Activated CD4-positive, alpha-beta T cell treated with anti-CD3 and anti-CD28 coated beads for 36 hours (primary cell): ENCODE data around the gene ANKRD44. TPM values are rescaled to one million over a fixed set of nuclear protein-coding genes. Genes with fewer than 3 reads are reported as not detected.

Source experiments
- ATAC-seq: fragments of 200-7000 bp; cut with Tn5 transposase; one replicate; pipeline ENCODE4 v1.10.0; 2021; ENCODE audit warnings: mild to moderate bottlenecking, moderate library complexity
- CTCF ChIA-PET: fragments of 350-600 bp; sonication (Branson Sonifier 250); formaldehyde crosslinking; loops from one replicate; lab custom pipeline; 2021; ENCODE audit warnings: antibody characterized with exemption; lab: Charles Lee
- POLR2A ChIA-PET: fragments of 350-600 bp; sonication (Branson Sonifier 250); formaldehyde crosslinking; loops from one replicate; lab custom pipeline; 2021; ENCODE audit warnings: antibody characterized with exemption, inconsistent platforms; lab: Charles Lee
- DNase-seq: peaks from one replicate; pipeline ENCODE4 v3.0.0-alpha.2; 2020
- H3K27ac Mint-ChIP-seq: one replicate; pipeline ENCODE4 v1.8.0; 2021; ENCODE audit warnings: mixed read lengths
- H3K27me3 Mint-ChIP-seq: one replicate; pipeline ENCODE4 v1.8.0; 2021; ENCODE audit warnings: mixed read lengths
- H3K36me3 Mint-ChIP-seq: one replicate; pipeline ENCODE4 v1.8.0; 2021; ENCODE audit warnings: low read depth, mixed read lengths
- H3K4me1 Mint-ChIP-seq: one replicate; pipeline ENCODE4 v1.8.0; 2021; ENCODE audit warnings: mixed read lengths
- H3K4me3 Mint-ChIP-seq: one replicate; pipeline ENCODE4 v1.8.0; 2021; ENCODE audit warnings: mild to moderate bottlenecking, moderate library complexity, mixed read lengths
- H3K9me3 Mint-ChIP-seq: one replicate; pipeline ENCODE4 v1.8.0; 2021; ENCODE audit warnings: low read depth, mixed read lengths
- intact Hi-C, 2 experiments: fragments of 100-400 bp; cut with DNase I in 1 of 2; cut with micrococcal nuclease in 1 of 2; formaldehyde crosslinking; loops; one replicate each; pipeline versions ENCODE4 v1.14.2 to v1.15.1; 2022 to 2024; cut with DNase I, micrococcal nuclease
- total RNA-seq, 2 experiments: library from RNA; stranded (reverse); gene quantifications; one replicate each; pipeline ENCODE4 v1.2.3, GENCODE V29; 2021

Gene ANKRD44
- total RNA-seq, 2 experiments from 2014 or later = 122 to 181 TPM

DNA sequence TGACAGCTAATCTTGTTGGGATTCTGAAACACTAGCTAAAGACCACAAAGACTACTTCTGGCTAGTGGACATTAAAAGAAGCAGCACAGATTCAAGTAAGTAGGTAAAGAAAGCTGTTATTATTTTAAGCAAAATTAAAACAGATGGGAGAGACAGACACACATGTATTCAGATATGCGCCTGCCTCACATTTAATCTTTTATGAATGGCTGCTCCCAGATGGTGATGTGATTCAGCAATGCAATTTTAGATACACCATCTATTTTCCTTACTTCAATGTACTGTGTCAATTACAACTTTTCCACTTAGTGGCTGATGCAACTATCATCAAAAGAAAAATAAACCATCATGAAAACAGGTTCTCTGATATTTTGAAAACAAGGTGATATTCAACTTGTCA is 251.1 kb downstream of the ANKRD44 start:
- H3K4me3 Mint-ChIP-seq = no peak overlapping the region
- peaks cover 77% of the 10 kb centered on the region for H3K36me3 Mint-ChIP-seq
- intact Hi-C loops = no loop called here
- H3K9me3 Mint-ChIP-seq = peaks cover 18% of the 10 kb centered on the region
- ATAC-seq = no peak
- POLR2A ChIA-PET = no interaction called here
- H3K27ac Mint-ChIP-seq = peak overlapping the region; percentile 13
- CTCF ChIA-PET = interaction anchor here (0.5 to 1.1 kb wide), 4 partner anchors 9 to 213 kb away, joined by 3 read pairs; no protein-coding TSS in a partner anchor
- no peaks in the 10 kb centered on the region for H3K27me3 Mint-ChIP-seq
- H3K4me1 Mint-ChIP-seq = peaks cover 22% of the 10 kb centered on the region
- no peak for DNase-seq

DNA sequence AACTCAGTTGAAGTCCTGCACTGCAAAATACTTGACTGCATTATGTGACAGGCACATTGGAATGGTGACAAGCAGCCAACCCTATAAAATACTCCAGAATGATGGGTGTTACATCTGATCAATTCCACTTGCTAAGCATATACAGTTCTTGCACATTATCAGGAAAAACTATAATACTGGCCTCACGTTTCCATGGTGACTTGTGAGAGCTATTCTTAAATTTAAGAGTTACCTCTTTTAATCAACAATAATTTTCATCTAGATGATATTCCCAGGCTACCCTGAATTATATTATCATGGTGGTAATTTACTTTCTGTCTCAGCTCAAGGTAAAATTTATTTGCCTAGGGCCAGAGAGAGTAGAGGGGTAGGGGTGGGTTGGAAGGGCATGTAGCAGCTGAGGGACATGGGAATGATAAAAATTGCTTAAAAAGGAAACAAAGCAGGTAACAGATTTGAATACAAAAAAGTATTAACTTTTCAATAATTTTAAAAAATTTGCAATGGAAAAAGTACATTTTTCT is 251.7 kb downstream of the ANKRD44 start:
- H3K4me1 Mint-ChIP-seq = peaks cover 21% of the 10 kb centered on the region
- intact Hi-C loops = no loop called here
- H3K27me3 Mint-ChIP-seq = no peaks in the 10 kb centered on the region
- H3K9me3 Mint-ChIP-seq = peaks cover 17% of the 10 kb centered on the region
- H3K4me3 Mint-ChIP-seq = no peak overlapping the region
- H3K36me3 Mint-ChIP-seq = peaks cover 76% of the 10 kb centered on the region
- ChIA-PET POLR2A (no interaction called here), CTCF (interaction anchor here (0.5 to 1.1 kb wide), 4 partner anchors 8 to 212 kb away, joined by 3 read pairs; no protein-coding TSS in a partner anchor)
- no peak overlapping the region for H3K27ac Mint-ChIP-seq
- DNase-seq (no peak), ATAC-seq (no peak)

DNA sequence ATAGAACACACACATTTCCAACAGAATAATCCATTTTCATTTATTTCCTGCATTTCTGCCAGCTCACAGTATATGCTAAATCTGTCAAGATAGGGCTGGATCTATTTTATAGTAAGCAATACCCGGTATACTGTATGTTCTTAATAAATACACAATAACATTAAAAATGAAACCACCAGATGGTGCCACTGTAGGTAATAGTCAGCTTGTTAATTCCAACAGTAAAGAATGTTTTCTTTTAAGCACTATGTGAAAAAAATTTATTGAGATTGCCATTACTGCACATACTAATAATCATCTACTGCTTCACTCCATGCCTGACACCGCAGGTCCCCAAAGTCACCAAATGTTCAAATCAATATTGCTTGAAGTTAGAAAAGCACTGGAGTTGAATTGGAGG is 252.6 kb downstream of the ANKRD44 start:
- Mint-ChIP-seq H3K4me1 (peaks cover 20% of the 10 kb centered on the region), H3K27me3 (no peaks in the 10 kb centered on the region), H3K27ac (no peak overlapping the region), H3K36me3 (peaks cover 70% of the 10 kb centered on the region), H3K4me3 (no peak overlapping the region), H3K9me3 (peaks cover 15% of the 10 kb centered on the region)
- POLR2A ChIA-PET = interaction anchor here (0.6 kb wide), 1 partner anchor 127 kb away, joined by 3 read pairs; no protein-coding TSS in a partner anchor
- CTCF ChIA-PET = no interaction called here
- ATAC-seq (no peak), DNase-seq (no peak)
- intact Hi-C loops = no loop called here

DNA sequence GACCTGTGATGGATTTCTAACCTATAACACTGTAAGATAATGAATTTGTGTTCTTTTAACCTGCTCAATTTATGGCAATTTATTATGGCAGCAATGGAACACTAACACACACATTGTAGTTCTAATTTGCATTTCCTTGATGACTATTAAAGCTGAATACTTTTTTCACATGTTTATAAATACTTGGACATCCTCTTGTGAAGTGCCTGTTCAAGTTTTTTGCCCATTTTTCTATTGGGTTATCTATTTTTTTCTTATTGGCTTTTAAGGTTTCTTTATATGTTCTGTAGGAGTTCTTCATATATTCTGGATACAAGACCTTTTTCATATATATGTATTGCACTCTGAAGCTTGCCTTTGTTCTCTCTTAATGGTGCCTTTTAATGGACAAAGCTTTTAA is 255.5 kb downstream of the ANKRD44 start:
- intact Hi-C loops = no loop called here
- peaks cover 15% of the 10 kb centered on the region for H3K9me3 Mint-ChIP-seq
- ChIA-PET POLR2A (interaction anchor here (0.5 kb wide), 1 partner anchor 191 kb away, joined by 4 read pairs; no protein-coding TSS in a partner anchor), CTCF (interaction anchor here (1.0 to 1.5 kb wide), 3 partner anchors 13 to 20 kb away, joined by 3 to 6 read pairs (median 3); no protein-coding TSS in a partner anchor)
- no peaks in the 10 kb centered on the region for H3K27me3 Mint-ChIP-seq
- peak overlapping the region; percentile 76 for H3K27ac Mint-ChIP-seq
- DNase-seq = no peak
- peaks cover 70% of the 10 kb centered on the region for H3K36me3 Mint-ChIP-seq
- no peak for ATAC-seq
- peaks cover 21% of the 10 kb centered on the region for H3K4me1 Mint-ChIP-seq
- no peak overlapping the region for H3K4me3 Mint-ChIP-seq

DNA sequence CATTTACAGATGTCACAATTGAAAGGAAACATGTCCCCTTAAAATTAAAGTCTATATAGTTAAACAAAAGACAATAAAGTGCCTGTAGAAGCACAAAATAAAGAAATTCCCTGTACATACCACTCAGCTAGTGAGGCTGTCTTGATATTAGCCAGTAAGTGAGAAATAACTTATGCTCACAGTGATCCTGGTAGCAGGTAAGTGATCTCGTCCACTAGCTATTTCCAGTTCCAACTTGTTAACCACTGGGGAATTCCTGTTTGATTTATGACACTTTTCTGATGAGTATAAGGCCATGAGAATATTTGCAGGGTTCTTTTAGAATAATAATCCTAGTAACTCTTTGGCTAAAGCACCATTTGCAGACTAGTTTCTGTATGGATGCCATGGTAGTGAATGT is 256.1 kb downstream of the ANKRD44 start:
- intact Hi-C loops = no loop called here
- Mint-ChIP-seq H3K27me3 (no peaks in the 10 kb centered on the region), H3K9me3 (peaks cover 15% of the 10 kb centered on the region), H3K4me1 (peaks cover 21% of the 10 kb centered on the region), H3K4me3 (no peak overlapping the region), H3K36me3 (peaks cover 70% of the 10 kb centered on the region), H3K27ac (peak overlapping the region; percentile 76)
- ChIA-PET POLR2A (no interaction called here), CTCF (interaction anchor here (1.0 to 1.5 kb wide), 4 partner anchors 9 to 21 kb away, joined by 3 to 6 read pairs (median 3); no protein-coding TSS in a partner anchor)
- ATAC-seq (peak; percentile 85), DNase-seq (no peak)

DNA sequence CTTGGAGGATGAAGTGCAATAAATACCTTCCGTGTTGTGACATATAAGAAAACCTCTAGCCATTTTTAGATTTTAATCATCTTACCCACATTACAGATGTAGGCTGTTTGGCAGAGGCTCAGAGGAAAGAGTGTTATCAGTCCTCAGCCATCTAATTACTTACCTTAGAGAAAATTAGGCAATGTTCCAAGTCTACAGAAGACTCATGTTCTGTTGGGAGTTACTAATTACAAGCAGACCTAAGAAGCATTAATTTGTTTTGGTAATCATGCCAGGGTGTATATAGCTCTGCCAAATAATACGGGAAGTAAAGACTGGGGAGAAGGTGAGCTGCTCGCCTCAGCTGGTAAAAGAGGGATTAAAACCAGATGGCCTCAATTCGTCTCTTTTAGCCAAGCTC is 258.2 kb downstream of the ANKRD44 start:
- Mint-ChIP-seq H3K27me3 (no peaks in the 10 kb centered on the region), H3K36me3 (peaks cover 74% of the 10 kb centered on the region), H3K4me1 (peaks cover 21% of the 10 kb centered on the region), H3K9me3 (peaks cover 13% of the 10 kb centered on the region), H3K4me3 (no peak overlapping the region), H3K27ac (no peak overlapping the region)
- intact Hi-C loops = no loop called here
- ChIA-PET CTCF (interaction anchor here (0.5 to 1.3 kb wide), 3 partner anchors 8 to 204 kb away, joined by 3 read pairs; no protein-coding TSS in a partner anchor), POLR2A (interaction anchor here (0.7 kb wide), 1 partner anchor 367 kb away, joined by 3 read pairs; no protein-coding TSS in a partner anchor)
- ATAC-seq = no peak
- no peak for DNase-seq

DNA sequence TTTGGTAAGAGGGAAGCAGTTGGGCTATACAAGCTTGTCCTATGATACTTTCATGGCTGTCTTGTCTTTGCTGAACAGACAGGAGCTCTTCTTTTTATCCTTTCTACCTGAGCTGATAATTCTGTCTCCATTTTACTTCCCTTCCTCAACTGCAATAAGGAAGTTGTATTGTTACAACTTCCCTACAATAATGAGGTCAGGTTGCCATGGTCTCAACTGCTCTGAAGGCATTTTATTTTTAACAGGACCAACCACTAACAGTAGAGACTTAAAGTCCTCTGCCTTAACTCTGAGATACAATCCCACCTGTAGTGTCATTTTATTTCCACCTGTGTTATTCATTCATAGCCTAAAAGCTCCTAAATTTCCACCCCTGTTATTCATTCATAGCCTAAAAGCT is 265.5 kb downstream of the ANKRD44 start:
- Mint-ChIP-seq H3K36me3 (peaks cover 34% of the 10 kb centered on the region), H3K27ac (peak overlapping the region; percentile 58), H3K27me3 (no peaks in the 10 kb centered on the region), H3K9me3 (no peaks in the 10 kb centered on the region), H3K4me3 (no peak overlapping the region), H3K4me1 (peaks cover 23% of the 10 kb centered on the region)
- POLR2A ChIA-PET = interaction anchor here (0.7 kb wide), 1 partner anchor 65 kb away, joined by 4 read pairs; no protein-coding TSS in a partner anchor
- intact Hi-C loops = no loop called here
- CTCF ChIA-PET = interaction anchor here (0.6 to 1.6 kb wide), 6 partner anchors 9 to 14 kb away, joined by 3 read pairs; no protein-coding TSS in a partner anchor
- ATAC-seq = no peak
- DNase-seq = no peak

DNA sequence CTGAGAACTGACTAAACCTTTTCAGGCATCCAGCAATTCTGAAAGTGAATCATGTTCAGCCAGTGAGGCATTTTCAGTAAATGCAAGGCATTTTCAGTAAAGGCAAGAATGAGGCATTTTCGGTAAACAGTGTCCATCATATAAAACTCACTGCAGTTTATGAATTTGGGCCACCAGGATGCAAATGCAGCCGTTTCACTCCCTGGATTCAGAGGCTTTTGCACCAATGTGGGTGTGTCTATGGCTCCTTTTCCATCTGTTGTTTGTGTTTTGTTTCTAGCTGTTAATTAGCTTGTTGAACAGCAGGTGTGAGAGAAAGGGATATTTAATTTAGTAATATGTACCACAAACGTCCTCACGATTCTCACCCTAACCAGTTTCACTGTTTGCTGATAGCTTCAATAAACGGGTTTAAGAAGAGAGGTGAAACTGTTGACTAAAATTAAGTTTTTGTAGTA is 267.8 kb downstream of the ANKRD44 start:
- ChIA-PET CTCF (interaction anchor here (0.9 to 1.3 kb wide), 5 partner anchors 29 to 101 kb away, joined by 3 to 4 read pairs (median 3); no protein-coding TSS in a partner anchor), POLR2A (interaction anchor here (0.6 kb wide), 1 partner anchor 478 kb away, joined by 3 read pairs; no protein-coding TSS in a partner anchor)
- peak overlapping the region; percentile 81 for H3K27ac Mint-ChIP-seq
- peaks cover 34% of the 10 kb centered on the region for H3K4me1 Mint-ChIP-seq
- no peaks in the 10 kb centered on the region for H3K9me3 Mint-ChIP-seq
- DNase-seq = peak; percentile 19
- no peak overlapping the region for H3K4me3 Mint-ChIP-seq
- H3K36me3 Mint-ChIP-seq = peaks cover 25% of the 10 kb centered on the region
- intact Hi-C loops = no loop called here
- no peaks in the 10 kb centered on the region for H3K27me3 Mint-ChIP-seq
- ATAC-seq = peak; percentile 64

DNA sequence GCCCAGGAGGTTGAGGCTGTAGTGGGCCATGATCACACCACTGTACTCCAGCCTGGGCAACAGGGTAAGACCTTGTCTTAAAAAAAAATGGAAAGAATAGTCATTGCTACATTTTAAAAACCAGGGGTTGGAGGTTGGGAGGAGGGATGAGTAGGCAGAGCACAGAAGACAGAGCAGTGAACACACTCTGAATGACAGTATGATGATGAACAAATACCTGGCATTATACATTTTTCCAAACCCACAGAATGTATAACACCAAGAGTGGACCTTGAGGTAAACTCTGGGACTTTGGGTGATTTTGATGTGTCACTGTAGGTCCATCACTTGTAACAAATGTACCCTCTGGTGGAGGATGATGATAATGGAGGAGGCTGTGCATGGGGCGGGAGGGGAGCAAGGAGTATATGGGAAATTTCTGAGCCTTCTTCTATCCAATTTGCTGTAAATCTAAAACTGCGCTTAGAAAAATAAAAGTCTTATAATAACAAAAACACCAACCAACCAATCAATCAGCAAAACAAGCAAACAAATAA is 272.6 kb downstream of the ANKRD44 start:
- no peaks in the 10 kb centered on the region for H3K9me3 Mint-ChIP-seq
- H3K27me3 Mint-ChIP-seq = no peaks in the 10 kb centered on the region
- intact Hi-C loops = no loop called here
- DNase-seq (no peak), ATAC-seq (peak; percentile 32)
- peaks cover 47% of the 10 kb centered on the region for H3K4me1 Mint-ChIP-seq
- ChIA-PET POLR2A (no interaction called here), CTCF (interaction anchor here (1.3 to 2.3 kb wide), 3 partner anchors 9 to 26 kb away, joined by 3 to 5 read pairs (median 4); no protein-coding TSS in a partner anchor)
- no peak overlapping the region for H3K4me3 Mint-ChIP-seq
- H3K36me3 Mint-ChIP-seq = peaks cover 52% of the 10 kb centered on the region
- H3K27ac Mint-ChIP-seq = peak overlapping the region; percentile 42

DNA sequence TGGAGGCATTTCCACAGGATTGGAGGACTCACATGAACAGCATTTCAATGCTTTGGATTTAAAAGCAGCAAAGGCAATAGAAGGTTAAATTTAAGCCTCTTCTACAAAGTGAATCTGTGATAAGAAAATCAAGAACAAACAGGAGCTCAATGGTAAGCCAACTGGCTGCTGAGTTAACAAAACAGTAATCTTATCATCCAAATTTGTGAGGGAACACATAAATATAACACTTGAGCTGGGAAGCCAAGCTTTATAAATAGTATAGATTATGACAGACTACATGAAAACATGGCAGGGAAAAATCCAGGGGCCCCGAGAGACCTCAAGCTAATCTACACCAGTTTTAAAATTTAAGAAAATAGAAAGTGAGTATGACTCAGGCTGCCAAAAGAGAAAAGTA is 275.6 kb downstream of the ANKRD44 start:
- Mint-ChIP-seq H3K4me3 (no peak overlapping the region), H3K27me3 (no peaks in the 10 kb centered on the region), H3K27ac (peak overlapping the region; percentile 69), H3K4me1 (peaks cover 44% of the 10 kb centered on the region), H3K36me3 (peaks cover 55% of the 10 kb centered on the region), H3K9me3 (peaks cover 3% of the 10 kb centered on the region)
- ATAC-seq = peak; percentile 60
- intact Hi-C loops = no loop called here
- ChIA-PET POLR2A (no interaction called here), CTCF (interaction anchor here (0.6 to 1.4 kb wide), 5 partner anchors 22 to 343 kb away, joined by 3 to 5 read pairs (median 3); no protein-coding TSS in a partner anchor)
- DNase-seq = no peak

DNA sequence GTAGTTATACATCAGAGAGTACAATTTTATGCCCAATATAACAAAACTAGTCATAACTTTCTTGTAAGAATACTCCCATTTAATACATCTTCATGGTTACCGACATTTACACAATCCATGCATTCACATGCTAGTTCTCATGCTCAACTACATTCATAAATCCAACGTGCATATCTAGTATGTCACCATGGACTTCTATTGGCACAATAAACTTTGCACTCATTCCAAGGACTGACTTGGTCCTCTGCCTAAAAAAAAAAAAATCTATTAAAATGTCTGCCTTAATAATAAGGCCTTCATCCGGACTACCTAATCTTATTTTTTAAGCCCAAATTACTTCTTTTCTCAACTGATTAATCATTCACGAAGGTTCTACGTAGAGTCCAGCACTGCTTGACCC is 276.3 kb downstream of the ANKRD44 start:
- POLR2A ChIA-PET = no interaction called here
- no peak overlapping the region for H3K4me3 Mint-ChIP-seq
- peaks cover 59% of the 10 kb centered on the region for H3K36me3 Mint-ChIP-seq
- H3K27me3 Mint-ChIP-seq = no peaks in the 10 kb centered on the region
- peaks cover 3% of the 10 kb centered on the region for H3K9me3 Mint-ChIP-seq
- ATAC-seq (no peak), DNase-seq (no peak)
- H3K27ac Mint-ChIP-seq = no peak overlapping the region
- CTCF ChIA-PET = interaction anchor here (1.2 to 1.4 kb wide), 2 partner anchors 23 to 53 kb away, joined by 3 to 5 read pairs; no protein-coding TSS in a partner anchor
- intact Hi-C loops = no loop called here
- H3K4me1 Mint-ChIP-seq = peaks cover 42% of the 10 kb centered on the region
